Skeletal muscle satellite cell (primary cell): ENCODE measurements around the gene SLC41A3.

Experiments used
- H3K27me3 ChIP-seq: 2 replicates; pipeline ENCODE4 v1.7.0; 2013; ENCODE audit warnings: low read length; ENCODE audit not compliant: control insufficient read depth, insufficient read depth
- H3K36me3 ChIP-seq: 2 replicates; pipeline ENCODE4 v1.7.0; 2013; ENCODE audit warnings: mild to moderate bottlenecking, control low read depth, low read length; ENCODE audit not compliant: insufficient read depth
- H3K4me1 ChIP-seq: 2 replicates; pipeline ENCODE4 v1.7.0; 2013; ENCODE audit warnings: low read length; ENCODE audit not compliant: control insufficient read depth, insufficient read depth
- H3K4me2 ChIP-seq: 2 replicates; pipeline ENCODE4 v1.7.0; 2013; ENCODE audit warnings: mild to moderate bottlenecking, low read length
- H3K4me3 ChIP-seq: 2 replicates; pipeline ENCODE4 v1.7.0; 2013; ENCODE audit warnings: low read length
- H3K9ac ChIP-seq: 2 replicates; pipeline ENCODE4 v1.7.0; 2013; ENCODE audit warnings: mild to moderate bottlenecking, low read depth, low read length, moderate library complexity
- H3K9me3 ChIP-seq: replicated peaks from 2 replicates; pipeline ENCODE4 v1.7.0; 2013; ENCODE audit warnings: mild to moderate bottlenecking, control low read depth, low read length

SLC41A3 gene

DNA sequence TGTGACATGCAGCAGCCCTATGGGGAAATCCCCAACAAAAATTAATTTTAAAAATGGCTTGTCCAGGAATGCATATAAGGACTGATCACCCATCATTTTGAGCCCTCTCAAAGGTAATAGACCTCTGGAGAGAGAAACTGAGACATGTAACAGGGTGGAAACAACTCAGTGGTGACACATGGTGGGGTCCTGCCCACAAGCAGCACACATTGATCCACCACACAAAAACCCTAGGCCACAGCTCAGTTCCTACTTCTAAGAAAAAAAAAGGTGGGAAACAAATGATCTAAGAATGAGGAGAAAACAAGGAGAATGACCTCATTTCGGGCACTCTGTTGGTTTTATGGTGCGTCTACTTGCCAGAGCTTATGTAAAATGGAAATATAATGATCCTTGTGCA lies 1.9 kb upstream of the SLC41A3 start:
- H3K9ac ChIP-seq, result no peak overlapping the region
- H3K4me1 ChIP-seq, result peaks cover 17% of the 10 kb centered on the region
- H3K4me2 ChIP-seq, result no peak overlapping the region
- H3K27me3 ChIP-seq, result no peaks in the 10 kb centered on the region
- H3K4me3 ChIP-seq, result no peak overlapping the region
- no peaks in the 10 kb centered on the region for H3K9me3 ChIP-seq
- no peaks in the 10 kb centered on the region for H3K36me3 ChIP-seq

DNA sequence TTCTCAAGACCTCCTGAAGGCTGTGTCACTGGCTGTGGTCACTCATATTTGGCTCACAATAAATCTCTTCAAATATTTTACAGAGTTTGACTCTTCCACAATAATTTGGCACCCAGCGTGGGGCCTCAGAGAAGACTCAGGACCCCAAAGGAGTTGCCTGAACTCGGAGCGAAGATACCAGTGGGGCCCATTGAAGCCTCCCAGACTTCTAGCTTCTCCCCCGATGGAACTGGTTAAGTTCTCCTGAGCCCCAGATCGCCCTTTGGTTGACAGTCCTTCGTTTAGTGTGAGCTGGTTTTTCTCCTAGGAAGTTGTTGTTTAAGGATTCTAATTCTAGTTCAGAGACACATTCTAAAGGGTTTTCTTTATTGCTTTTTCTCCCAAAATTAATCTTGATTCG lies 1.4 kb upstream of the SLC41A3 start:
- H3K27me3 ChIP-seq, result no peaks in the 10 kb centered on the region
- H3K4me3 ChIP-seq, result no peak overlapping the region
- H3K4me1 ChIP-seq, result peaks cover 17% of the 10 kb centered on the region
- no peak overlapping the region for H3K4me2 ChIP-seq
- H3K9me3 ChIP-seq, result no peaks in the 10 kb centered on the region
- no peak overlapping the region for H3K9ac ChIP-seq
- no peaks in the 10 kb centered on the region for H3K36me3 ChIP-seq

DNA sequence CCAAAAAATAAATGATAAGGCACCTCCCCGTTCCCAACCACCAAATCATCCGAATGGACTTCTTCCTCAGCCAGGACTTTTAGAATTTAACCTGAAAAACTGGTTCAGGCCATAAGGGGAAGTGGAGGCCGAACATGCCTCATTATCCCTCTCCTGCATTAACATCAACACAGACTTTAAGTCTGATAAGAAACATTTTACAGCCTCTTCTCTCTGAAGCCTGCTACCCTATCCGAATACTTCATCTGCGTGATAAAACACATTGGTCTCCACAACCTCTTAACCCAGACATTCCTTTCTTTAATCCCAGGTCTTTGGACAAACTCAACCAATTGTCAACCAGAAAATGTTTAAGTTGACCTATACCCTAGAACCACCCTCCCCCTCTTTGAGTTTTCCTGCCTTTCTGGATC lies 850 bp upstream of the SLC41A3 start:
- Histone ChIP-seq H3K4me2 (peak overlapping the region; percentile 97), H3K27me3 (no peaks in the 10 kb centered on the region), H3K36me3 (no peaks in the 10 kb centered on the region), H3K4me3 (peak overlapping the region; percentile 87), H3K9me3 (no peaks in the 10 kb centered on the region), H3K4me1 (peaks cover 17% of the 10 kb centered on the region), H3K9ac (peak overlapping the region; percentile 88)

DNA sequence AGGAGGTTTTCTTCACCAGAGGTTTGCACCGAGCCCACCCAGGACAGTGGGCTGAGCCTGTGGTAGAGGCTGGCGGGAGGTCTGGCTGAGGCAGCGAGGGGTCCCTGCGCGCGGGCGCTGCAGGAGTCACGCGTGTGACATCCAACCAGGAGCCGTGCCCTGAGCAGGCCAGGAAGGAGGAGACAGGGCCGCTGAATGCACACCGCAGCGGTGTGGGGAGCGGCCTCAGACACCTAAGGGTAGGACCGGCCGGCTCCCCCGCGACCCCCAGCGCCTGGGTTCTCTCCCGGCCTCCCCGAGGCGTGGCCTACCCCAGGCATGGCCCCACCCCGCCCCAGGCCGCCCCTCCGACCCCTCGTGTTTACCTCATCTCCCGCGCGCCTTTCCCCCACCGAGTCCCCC lies 412 bp downstream of the SLC41A3 start:
- Histone ChIP-seq H3K9me3 (no peaks in the 10 kb centered on the region), H3K4me3 (peak overlapping the region; percentile 87), H3K9ac (peak overlapping the region; percentile 88), H3K36me3 (no peaks in the 10 kb centered on the region), H3K4me2 (peak overlapping the region; percentile 97), H3K27me3 (no peaks in the 10 kb centered on the region), H3K4me1 (peaks cover 17% of the 10 kb centered on the region)

DNA sequence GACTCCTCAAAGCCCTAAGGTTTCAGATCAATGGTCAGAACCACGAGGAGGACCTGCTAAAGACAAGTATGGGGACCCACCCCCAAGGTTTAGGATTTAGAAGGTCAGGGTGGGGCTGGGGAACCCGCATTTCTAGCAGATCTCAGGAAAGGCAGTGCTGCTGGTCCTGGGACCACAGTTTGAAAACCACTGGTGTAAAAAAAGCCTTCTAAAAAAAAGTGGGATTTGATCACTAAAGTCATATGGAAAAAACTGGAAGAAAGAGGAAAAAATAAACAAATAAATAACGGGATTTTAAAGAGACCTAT lies 832 bp downstream of the SLC41A3 start:
- Histone ChIP-seq H3K9ac (peak overlapping the region; percentile 88), H3K36me3 (no peaks in the 10 kb centered on the region), H3K4me2 (peak overlapping the region; percentile 97), H3K27me3 (no peaks in the 10 kb centered on the region), H3K4me3 (peak overlapping the region; percentile 87), H3K9me3 (no peaks in the 10 kb centered on the region), H3K4me1 (peaks cover 17% of the 10 kb centered on the region)

DNA sequence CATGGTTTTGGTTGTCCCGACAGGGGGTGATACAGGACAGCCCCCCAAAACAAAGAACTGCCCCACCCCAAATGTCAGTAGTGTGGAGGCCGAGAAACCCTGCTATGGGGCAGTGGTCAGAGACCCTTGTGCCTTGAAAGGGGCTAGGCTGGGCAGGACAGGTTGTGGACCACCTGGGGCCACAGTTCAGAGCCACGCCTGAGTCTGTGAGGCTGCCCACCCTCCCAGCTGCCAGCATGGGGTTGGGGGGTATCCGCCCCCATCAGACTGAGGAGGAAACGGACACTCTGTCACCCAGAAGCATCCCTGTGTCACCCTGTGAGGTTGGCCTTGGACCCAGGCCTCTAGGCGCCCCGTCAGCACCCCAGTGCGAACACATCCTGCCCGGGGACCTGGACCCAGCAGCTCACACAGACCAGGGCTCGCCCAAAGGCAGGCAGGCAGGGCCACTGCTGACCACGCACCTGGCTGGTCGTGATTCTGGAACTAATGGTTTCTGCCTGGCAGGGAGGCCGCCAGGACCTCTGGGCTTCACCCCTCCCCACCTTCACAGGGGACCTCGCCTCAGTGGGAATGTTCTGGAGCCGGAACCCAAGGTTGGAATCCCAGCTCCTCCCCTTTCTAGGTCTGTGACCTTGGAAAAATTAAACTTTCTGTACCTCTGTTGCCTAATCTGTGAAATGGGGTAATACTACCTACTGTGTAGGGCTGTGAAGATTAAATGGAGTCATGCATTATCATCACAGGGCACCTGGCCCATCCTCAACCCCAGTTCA lies 1.4 kb downstream of the SLC41A3 start:
- Histone ChIP-seq H3K36me3 (no peaks in the 10 kb centered on the region), H3K27me3 (no peaks in the 10 kb centered on the region), H3K4me3 (peak overlapping the region; percentile 87), H3K9me3 (no peaks in the 10 kb centered on the region), H3K4me2 (peak overlapping the region; percentile 97), H3K9ac (no peak overlapping the region), H3K4me1 (peaks cover 17% of the 10 kb centered on the region)

DNA sequence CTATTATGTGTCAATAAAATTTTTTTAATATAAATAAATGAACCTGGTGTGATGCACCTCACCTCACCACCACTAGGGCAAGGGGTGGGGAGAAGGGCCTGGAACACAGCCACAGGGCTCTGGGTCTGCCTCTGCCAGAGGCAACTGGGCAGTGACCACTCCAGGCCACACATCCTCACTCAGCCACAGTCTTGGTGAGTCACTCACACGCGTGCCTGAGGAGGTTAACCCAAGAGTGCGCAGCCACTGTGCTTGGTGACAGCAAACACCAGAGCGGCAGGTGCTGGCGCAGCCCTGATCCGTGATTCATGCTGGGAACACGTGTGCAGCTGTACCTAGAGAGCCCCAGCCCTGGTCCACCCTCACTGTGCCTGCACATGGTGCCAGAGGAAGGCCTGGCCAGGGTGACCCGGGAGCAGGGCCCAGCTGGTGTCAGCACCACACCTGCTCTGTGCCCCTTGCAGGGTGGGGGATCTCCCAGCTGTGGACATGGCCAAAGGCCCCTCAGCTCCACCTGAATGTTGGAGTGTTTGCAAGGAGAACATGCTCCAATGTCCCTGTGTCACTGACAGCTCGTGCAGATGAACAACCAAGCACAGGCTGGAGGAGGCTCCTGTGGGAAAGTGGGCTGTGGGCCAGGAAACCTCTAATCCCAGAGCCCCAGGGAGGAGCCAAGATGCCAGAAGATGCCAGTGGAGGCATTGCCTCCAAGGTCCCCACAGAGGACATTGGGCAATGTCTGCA lies 2.1 kb downstream of the SLC41A3 start:
- Histone ChIP-seq H3K27me3 (no peaks in the 10 kb centered on the region), H3K9me3 (no peaks in the 10 kb centered on the region), H3K9ac (no peak overlapping the region), H3K4me2 (peak overlapping the region; percentile 15), H3K4me3 (no peak overlapping the region), H3K36me3 (no peaks in the 10 kb centered on the region), H3K4me1 (peaks cover 17% of the 10 kb centered on the region)

DNA sequence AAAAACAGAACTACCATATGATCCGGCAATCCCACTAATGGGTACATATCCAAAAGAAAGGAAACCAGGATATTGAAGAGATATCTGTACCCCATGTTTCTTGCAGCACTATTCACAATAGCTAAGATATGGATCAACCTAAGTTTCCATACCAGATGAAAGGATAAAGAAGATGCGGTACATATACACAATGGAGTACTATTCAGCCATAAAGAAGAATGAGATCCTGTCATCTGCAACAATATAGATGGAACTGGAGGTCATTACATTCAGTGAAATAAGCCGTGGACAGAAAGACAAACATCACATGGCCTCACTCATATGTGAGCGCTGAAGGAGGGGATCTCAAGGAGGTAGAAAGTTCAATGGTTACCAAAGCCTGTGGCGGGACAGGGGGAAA lies 3.0 kb downstream of the SLC41A3 start:
- Histone ChIP-seq H3K27me3 (no peaks in the 10 kb centered on the region), H3K4me1 (peaks cover 17% of the 10 kb centered on the region), H3K9ac (no peak overlapping the region), H3K4me2 (no peak overlapping the region), H3K4me3 (no peak overlapping the region), H3K36me3 (no peaks in the 10 kb centered on the region), H3K9me3 (no peaks in the 10 kb centered on the region)

DNA sequence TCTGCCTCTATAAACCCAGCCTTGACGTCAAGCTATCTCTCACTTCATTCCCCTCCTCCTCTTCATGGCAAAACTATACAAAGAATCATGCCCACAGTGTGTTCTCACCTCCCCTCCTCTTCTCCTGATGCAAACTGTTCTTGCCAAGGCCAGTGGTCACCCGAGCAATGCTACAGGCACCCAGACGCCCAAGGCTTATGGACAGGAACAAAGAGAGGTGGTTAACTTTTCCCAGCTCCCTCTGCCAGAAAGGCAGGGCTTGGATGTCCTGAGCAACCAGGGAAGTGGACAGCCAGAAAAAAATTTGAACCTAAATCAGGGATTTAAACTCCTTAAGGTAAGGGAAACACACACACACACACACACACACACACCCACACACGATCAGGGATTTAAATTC lies 5.1 kb downstream of the SLC41A3 start:
- H3K36me3 ChIP-seq, result no peaks in the 10 kb centered on the region
- H3K9ac ChIP-seq, result no peak overlapping the region
- H3K9me3 ChIP-seq, result no peaks in the 10 kb centered on the region
- peaks cover 9% of the 10 kb centered on the region for H3K4me1 ChIP-seq
- H3K4me2 ChIP-seq, result no peak overlapping the region
- no peak overlapping the region for H3K4me3 ChIP-seq
- no peaks in the 10 kb centered on the region for H3K27me3 ChIP-seq

DNA sequence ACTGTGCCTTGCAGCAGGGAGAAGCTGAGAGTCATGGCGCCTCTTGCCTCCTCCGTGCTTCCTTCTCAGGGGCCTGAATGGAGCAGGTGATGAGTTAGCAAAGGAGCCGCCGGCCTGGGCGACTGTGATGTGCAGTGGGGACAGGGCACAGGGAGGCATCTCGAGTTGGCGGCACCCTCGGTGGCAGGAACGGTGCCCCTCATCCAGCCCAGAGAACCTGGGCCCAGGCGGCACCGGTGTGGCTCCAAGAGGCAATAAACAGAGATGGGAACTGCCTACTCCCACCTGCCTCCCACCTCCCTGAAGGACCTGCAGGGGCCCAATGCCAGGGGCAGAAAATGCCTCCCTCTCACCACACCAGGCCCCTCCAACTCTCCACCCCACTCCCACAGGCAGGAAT lies 6.2 kb downstream of the SLC41A3 start:
- peaks cover 9% of the 10 kb centered on the region for H3K4me1 ChIP-seq
- H3K4me2 ChIP-seq, result no peak overlapping the region
- no peak overlapping the region for H3K9ac ChIP-seq
- no peaks in the 10 kb centered on the region for H3K27me3 ChIP-seq
- no peak overlapping the region for H3K4me3 ChIP-seq
- H3K36me3 ChIP-seq, result no peaks in the 10 kb centered on the region
- H3K9me3 ChIP-seq, result no peaks in the 10 kb centered on the region

DNA sequence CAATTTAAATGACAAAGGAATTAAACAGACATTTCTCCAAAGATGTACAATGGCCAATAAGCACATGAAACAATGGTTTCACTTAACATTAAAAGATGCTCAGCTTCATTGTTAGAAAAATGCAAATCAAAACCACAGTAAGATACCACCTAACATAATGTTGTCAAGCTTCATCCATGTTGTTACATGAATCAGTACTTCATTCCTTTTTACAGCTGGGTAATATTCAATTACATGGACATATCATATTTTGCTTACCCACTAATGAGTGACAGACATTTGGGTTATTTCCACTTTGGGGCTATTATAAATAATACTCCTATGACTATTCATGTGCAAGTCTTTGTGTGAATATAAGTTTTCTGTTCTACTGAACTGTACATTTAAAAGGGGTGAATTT lies 7.8 kb downstream of the SLC41A3 start:
- H3K4me1 ChIP-seq, result no peaks in the 10 kb centered on the region
- no peaks in the 10 kb centered on the region for H3K36me3 ChIP-seq
- no peak overlapping the region for H3K4me2 ChIP-seq
- H3K4me3 ChIP-seq, result no peak overlapping the region
- H3K27me3 ChIP-seq, result no peaks in the 10 kb centered on the region
- H3K9ac ChIP-seq, result no peak overlapping the region
- no peaks in the 10 kb centered on the region for H3K9me3 ChIP-seq

DNA sequence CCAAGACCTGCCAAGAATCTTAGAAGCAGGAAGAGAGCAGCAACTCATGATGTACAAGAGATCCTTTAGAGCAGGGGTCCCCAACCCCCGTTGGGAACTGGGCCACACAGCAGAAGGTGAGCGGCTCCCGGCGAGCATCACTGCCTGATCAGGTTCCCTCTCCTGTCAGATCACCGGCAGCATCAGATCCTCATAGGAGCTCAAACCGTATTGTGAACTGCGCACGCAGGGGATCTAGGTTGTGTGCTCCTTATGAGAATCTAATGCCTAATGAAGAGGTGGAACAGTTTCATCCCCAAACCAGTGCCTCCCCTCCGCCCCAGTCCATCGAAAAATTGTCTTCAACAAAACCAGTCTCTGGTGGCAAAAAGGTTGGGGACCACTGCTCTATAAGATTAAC lies 13.8 kb downstream of the SLC41A3 start:
- Histone ChIP-seq H3K9me3 (no peaks in the 10 kb centered on the region), H3K36me3 (no peaks in the 10 kb centered on the region), H3K4me1 (no peaks in the 10 kb centered on the region), H3K27me3 (no peaks in the 10 kb centered on the region), H3K9ac (no peak overlapping the region), H3K4me3 (no peak overlapping the region), H3K4me2 (no peak overlapping the region)
